Central memory CD4-positive, alpha-beta T cell (primary cell): ENCODE data around the gene TGM1.
"Not testable (repeated sequence)": the region's sequence is repeated elsewhere in the genome, so short reads cannot be mapped to it uniquely, and the experiment has no call there.

ENCODE experiments used
- DNase-seq: peaks from one replicate; pipeline ENCODE4 v3.0.0; 2022

Gene TGM1

DNA sequence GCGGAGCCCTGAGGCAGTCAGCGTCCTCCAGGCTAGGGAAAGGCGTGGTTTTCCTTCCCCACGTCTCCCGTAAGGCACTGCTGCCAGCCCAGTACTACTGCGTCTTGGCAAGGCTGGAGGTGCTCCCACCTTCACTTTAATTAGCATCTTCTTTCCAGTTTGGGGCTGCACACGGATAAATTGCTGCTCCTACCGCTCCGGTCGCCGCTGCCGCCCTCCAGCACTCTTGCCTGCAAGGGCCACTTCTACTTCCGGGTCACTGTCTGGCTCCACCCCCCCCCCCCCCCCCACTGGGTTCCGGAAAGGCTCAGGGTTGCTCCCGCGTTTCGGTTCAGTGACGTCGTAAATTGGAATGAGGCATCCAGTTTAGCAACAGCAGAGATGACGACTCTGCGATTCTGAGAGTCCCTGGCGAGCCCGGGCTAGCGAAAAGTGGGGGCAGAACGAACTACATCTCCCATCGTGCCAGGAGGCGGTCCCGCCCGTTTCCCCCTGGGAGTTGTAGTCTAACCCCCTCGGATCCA is 30.8 kb downstream of the TGM1 start, which contains the start of gene NEDD8:
Gene NEDD8 (minus strand): TSS at position 247 of the 524 bp plus-strand sequence. CDS start 100 bp downstream, at position 147.
- peak; percentile 88 for DNase-seq

DNA sequence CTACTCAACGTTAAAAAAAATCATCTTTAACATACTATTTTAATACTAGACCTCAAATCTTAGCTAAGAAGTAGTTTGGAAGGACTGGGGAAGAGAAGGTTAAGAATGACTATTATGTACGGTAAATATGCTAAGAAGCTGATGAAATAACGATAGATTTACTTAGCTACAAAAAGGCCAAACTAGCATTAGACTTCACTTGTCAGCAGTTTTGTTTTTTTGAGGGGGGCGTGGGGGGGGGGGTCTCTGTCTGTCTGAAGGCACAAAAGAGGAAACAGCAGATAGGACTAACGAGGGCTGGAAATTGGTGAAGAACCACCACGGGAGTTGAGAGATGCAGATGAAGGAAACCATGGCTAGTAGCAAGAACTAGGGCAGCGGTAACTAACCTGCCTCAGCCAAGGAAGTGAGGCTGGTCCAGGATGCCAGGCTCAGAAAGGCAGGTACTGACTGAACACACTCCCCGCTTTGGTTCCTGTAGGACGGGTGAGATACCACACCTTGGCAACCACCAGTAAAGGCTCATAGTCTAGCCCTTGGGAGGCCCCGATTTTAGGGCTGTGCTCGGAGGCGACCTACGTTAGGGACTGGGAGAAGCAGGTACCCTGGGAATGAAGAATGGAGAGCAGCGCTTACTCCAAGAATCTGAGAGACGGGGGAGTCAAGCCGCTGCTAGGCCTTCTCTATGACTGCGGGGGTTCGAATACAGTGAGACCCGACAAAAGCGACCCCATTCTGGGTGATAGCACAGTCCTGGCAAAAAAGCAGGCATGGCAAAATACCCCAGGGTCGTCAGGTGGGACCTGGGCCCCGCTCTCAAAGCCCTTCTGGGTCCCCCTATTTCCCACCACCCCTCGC is 31.5 kb downstream of the TGM1 start:
- DNase-seq: peak; percentile 30

DNA sequence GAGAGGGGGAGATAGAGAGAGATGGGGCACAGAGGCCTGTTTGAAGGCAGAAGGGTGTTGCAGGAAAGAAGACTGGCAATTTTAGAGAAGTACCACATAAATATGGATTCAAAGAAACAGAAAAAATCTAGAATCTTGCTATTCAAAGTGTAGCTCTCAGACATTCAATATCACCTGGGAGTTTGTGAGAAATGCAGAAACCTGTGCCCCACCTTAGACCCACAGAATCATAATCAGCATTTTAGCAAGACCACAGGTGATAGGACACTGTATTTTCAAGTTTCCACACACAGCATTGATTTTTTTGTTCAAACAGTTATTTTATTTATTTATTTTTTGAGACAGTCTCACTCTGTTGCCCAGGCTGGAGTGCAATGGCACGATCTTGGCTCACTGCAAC is 34.1 kb downstream of the TGM1 start:
- DNase-seq: no peak

DNA sequence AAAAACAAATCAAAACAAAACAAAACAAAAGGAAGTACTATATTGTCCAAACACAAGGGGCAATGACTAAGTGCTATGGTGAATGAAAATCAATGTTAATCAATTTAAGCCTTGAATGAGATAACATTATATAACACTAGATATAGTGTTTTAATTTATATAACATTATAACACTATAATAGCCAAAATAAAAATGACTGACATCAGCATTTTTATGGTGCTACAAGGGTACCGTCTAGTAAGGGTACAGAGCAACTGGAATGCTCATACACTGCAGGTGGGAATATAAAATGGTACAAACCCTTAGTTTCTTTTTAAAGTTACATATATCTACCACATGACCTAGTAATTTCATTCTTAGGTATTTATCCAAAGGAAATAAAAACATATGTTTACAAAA is 36.5 kb downstream of the TGM1 start:
- no peak for DNase-seq

DNA sequence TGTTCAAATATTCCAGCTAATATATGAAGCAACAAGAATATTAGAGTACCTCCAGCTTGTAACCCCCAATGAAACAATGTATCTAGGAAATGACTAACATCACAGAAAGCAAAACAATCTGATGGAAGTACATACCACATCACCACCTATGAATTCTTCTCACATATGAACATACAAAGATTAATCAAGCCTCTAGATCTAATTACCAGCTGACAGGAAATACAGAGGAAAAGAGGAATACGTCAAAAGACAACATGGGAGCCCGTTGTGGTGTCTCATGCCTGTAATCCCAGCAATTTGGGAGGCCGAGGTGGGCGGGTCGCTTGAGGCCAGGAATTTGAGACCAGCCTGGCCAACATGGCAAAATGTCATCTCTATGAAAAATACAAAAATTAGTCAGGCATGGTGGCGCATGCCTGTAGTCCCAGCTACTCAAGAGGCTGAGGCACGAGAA is 38.3 kb downstream of the TGM1 start:
- no peak for DNase-seq

DNA sequence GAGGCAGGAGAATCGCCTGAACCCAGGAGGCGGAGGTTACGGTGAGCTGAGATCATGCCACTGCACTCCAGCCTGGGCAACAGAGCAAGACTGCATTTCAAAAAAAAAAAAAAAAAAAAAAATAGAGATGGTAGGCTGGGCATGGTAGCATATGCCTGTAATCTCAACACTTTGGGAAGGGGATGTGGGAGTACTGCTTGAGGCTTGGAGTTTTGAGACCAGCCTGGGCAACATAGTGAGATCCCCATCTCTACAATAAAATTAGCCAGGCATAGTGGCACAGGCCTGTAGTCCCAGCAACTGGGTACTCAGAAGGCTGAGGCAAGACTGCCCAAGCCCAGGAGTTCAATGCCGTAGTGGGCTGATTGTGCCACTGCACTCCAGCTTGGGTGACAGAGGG is 40.0 kb downstream of the TGM1 start:
- DNase-seq: not testable (repeated sequence)

DNA sequence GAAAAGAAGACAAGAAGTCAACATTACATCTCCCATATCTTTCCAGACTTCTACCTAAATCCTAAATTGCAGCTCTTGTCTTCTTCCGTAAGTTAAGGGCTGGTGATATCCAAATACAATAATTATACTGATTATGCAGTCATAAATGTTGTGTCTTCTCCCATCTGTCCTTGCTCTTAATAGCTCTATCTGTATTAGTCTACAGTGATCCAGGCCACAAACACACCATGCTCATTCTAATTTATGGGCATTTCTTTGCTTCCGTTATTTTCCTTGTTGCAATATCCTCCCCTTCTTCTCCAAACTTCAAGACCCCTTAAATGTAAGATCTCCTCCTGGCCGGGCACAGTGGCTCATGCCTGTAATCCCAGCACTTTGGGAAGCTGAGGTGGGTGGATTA is 43.5 kb downstream of the TGM1 start:
- DNase-seq: no peak

DNA sequence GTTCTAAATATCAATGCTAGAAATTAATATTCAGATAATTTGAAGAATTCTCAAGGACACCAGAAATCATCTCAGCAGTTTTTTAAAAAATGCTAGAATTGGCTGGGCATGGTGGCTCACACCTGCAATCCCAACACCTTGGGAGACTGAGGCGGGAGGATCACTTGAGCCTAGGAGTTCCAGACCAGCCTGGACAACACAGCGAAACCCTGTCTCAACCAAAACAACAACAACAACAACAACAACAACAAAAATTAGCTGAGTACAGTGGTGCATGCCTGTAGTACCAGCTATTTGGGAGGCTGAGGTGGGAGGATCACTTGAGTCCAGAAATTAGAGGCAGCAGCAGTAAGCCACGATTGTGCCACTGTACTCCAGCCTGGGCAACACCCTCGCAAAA is 43.9 kb downstream of the TGM1 start:
- no peak for DNase-seq

DNA sequence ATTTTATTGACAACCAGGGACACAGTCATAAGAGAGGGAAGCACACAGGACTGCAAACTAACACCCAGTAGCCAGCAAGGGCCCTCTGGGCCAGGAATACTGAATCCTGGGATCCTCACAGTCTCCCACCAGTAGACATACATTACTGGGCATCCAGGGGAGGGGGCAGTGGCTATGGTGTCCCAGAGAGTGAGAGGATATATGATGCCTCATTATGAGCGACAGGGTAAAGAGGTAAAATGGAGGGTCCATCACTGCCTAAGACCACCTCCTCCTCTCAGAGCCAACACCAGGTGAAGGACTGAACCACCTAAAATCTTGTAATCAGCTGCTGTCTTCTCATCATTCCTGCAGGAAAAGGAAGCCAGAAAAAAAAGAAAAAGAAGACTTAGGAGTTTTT is 46.1 kb downstream of the TGM1 start:
- not testable (repeated sequence) for DNase-seq

DNA sequence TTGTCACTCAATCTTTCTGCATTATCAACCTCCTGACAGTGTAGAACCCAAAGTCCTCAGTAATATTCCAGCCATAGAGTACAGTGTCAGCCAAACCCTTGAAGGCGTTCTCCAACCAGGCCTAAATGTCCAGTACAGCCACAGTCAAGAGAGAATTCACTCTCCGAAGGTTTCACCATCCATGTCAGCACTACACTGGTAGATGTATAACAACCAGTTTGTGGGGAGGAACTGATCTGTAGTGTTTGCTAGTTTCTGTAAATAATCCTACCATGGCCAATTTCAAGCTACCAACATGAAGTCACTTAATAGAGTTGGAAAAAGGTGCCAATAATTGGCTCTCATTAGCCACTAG is 46.7 kb downstream of the TGM1 start:
- DNase-seq: no peak

DNA sequence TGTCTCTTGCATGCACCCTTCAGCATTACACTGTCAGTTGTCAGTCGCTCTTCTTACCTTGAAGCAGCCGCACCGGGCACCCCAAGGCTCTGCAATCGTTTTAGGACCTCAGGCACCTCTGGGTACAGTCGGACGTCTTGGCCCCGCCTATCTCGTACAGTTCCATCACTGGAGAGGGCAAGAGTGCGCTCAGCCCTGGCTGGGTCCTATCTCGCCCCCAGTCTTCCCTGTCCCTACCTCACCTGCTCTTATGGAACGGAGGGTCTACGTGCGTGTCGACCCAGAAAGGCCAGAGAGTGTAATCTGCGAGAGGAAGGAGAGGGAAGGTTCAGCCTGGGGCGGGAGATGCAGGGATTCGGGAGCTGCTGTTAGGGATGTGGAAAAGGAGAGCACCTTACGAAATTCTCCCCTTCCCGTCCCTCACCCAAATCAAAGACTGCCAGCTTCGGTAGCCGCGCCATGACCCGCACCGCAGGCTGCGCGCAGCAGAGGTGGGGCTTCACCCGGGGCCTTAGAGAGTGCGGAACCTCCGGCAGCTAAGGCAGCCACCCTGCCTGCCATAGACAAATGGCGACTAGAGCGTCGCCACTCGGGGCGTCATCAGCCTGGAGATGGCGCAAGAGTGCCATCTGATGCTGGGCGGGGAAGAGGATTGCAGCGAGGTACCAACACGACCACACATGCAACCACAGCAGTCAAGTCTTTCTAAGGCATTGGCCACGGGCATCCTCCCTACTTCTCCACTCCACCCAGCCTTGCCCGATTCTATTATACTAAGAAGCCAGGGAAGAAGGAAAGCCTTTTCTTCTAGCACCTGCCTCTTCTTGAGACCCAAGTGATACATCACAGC is 47.3 kb downstream of the TGM1 start, which contains the start of gene MDP1:
Gene MDP1 (minus strand): TSS at position 572 of the 850 bp plus-strand sequence. CDS start 111 bp downstream, at position 461.
- DNase-seq: peak; percentile 87

DNA sequence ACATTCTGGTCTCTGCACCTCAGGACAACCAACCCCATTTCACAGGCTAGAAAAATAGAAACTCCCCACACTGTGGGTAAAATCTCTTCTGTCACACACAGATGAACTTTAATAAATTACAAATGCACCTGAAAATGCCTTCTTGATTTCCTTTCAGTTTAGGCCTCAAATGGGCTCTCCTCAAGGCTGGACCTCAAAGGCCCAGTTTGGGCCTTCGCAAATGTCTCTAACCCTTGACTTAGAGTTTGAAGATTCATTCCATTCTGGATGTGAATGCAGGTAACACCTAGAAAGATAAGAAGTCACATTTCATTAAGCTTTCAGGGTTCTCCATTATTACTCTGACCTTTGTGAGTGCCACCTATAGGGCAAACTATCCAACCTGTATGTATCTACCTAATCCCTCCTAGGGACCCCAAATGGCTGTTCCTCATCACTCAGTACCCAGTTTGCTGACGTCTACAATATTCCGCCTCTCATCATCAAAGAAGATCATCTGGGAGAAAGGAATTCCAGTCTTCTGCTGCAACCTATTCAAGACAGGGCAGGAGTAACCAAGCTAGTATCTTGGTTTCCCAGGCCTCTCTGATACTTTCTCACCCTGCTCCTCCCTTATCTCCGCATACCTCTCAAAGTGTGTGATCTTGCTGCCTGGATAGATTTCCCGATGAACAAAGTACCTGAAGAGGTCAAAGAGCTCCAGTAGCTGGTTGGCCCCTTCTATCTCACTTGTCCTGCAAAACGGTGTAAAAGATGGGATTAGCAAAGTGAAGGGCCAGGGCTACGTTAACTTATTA is 48.9 kb downstream of the TGM1 start:
- DNase-seq: no peak

DNA sequence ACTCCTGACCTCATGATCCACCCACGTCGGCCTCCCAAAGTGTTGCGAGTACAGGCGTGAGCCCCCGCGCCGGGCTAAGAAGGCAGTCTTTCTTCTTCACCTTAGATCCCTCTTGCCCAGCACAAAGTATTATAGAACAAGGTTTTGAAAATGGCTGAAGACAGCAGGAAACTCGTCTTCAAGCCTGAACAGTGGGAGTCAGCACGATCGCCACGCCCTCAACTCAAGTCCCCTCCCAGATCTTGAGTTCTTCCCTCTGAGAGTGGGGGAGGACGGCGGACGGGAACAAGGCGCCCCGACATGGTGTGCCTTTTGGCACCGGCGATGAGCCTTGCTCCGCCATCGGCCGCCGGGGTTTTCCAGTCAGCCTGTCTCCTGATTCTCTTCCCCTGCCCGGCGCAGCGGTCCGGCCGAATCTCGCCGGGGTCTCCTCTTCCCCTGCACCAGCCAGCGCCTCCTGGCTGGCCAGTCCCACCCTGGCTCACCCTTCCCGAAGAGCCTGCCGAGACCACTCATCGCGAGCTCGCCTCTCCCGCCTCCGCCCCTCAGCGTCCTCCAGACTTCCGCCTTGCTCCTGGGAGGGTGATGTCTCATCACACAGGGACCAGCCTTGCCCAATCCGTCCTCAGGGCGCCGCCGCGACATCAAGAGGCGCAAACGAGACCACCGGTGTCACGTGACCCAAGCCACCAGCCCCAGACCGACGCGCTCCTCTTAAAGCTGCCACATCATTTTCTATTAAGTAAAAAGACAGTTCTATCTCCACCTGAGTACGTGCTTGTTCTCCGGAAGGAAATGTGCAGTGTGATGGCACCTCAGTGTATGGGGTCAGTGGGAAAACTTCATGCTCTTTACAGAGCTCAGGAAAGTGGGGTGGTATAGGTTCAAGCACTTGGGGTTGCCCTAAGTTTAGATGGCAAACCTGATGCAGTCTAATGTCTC is 49.8 kb downstream of the TGM1 start, which contains the start of gene CHMP4A:
Gene CHMP4A (minus strand): TSS at position 565 of the 942 bp plus-strand sequence. CDS start 49 bp downstream, at position 516.
- peak; percentile 96 for DNase-seq

DNA sequence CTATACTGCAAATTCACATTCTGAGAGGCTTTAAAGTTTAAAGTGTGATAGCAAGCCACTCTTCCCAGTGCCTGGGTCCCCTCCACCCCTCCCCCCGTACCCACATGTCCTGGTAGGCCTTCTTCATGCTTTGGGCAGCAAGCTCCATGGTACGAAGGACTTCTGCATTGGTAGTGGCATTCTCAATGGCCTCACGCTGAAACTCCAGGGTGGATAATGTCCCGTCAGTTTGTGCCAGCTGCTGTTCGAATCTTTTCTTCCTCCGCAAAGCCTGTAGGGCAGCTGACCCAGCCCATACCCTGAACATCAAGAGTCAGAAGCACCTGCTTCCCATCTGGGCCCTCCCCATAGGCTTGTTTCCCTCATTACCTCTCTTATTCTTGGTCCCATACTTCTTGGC is 51.7 kb downstream of the TGM1 start:
- DNase-seq: no peak

DNA sequence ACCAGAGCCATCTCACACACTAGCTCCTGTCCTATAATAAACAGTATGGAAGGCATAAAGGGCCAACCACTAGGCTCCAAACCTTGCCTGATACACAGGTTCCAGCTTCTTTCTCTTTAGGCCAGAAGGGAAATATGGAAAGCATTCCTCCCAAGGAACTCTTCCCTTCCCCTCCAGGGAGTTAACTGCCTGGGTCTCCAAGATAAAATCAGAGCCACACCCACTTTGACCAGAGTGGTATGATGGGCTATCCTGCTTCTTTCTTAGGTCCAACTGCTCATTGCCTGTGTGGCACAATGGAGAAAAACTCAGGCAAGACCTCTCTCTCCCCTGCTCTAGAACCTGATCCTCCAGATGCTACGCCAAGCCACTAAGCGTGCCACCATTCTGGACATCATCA is 55.4 kb downstream of the TGM1 start:
- no peak for DNase-seq

DNA sequence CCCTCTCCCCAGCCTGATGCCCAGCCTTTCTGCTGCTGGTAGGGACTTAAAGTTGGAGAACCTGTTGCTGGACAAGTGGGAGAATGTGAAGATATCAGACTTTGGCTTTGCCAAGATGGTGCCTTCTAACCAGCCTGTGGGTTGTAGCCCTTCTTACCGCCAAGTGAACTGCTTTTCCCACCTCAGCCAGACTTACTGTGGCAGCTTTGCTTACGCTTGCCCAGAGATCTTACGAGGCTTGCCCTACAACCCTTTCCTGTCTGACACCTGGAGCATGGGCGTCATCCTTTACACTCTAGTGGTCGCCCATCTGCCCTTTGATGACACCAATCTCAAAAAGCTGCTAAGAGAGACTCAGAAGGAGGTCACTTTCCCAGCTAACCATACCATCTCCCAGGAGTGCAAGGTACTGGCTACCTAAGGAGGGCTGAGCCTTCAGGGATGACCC is 55.8 kb downstream of the TGM1 start:
- no peak for DNase-seq

DNA sequence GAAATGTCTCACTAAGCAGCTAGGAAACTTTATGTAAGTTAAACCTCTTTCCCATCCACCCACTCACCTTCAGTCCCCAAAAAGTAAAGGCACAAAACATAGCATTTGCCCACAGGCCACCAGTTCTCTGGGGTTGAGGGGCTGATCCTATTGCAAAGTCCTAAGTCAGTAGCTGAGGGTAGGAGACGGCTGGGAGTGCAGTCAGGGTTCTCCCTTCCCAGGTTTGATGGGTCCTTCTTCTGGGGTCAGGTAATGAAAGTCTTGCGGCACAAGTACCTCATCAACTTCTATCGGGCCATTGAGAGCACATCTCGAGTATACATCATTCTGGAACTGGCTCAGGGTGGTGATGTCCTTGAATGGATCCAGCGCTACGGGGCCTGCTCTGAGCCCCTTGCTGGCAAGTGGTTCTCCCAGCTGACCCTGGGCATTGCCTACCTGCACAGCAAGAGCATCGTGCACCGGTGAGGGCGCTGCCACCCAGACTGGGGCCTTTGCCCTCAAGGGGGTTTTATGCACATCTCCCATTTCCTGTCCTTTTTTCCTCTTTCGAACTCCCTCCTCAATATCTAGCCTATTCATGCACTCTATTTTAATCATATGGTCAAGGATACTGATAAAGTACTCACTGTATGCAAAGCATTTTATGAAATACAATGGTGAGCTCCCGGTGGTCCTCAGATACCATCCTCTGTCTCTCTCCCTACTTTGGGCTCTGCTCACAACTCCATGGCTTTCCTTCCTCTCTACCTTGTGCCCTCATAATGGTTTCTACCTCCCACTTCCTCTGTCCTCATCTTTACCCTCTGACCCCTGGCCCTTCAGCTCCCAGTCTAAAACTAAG is 56.5 kb downstream of the TGM1 start:
- no peak for DNase-seq

DNA sequence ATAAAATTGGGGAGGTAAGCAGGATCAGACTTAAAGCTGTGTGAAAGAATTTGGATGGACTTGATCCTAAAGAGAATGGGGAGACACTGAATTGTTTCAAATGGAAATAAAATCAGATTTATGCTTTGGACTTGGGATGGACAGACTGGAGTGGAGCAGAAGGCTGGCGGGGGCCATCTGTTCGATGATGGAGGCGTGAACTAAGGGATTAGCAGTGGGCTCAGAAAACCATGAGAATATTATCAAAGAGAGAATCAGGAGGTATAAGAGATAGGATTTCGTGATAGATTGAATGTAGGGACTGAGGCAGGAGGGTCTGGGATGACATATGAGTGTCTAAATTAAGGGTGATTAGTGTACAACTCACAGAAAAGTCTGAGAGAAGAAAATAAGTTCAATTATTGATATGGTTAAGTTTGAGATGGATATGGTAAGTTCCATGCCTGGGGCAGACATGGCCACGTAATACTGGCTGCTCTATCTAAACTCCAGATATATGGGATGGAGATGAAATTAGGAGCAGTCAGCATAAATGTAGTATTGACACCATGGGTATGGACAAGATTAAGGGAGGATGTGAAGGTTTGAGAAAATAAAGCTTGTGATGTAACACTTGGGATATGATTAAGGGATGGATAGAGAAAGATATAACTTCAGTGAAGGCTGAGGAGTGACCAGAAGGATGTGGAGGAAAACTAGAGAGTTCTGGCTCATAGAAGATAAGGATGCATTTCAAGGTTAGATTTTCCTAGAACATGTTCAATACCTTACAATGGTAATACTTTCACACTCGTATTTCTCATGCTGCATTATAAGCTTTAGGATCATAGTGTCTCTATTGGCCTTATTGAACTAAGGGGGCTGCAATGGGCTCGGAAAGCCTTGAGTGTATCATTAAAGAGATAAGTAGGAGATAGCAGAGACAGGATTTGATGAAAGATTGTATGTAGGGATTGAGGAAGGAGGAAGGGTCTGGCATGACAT is 58.5 kb downstream of the TGM1 start:
- no peak for DNase-seq
